ENCODE results near the gene TTC7B.
"Not testable (repeated sequence)": the region's sequence is repeated elsewhere in the genome, so short reads cannot be mapped to it uniquely, and the experiment has no call there.

Gene TTC7B

DNA sequence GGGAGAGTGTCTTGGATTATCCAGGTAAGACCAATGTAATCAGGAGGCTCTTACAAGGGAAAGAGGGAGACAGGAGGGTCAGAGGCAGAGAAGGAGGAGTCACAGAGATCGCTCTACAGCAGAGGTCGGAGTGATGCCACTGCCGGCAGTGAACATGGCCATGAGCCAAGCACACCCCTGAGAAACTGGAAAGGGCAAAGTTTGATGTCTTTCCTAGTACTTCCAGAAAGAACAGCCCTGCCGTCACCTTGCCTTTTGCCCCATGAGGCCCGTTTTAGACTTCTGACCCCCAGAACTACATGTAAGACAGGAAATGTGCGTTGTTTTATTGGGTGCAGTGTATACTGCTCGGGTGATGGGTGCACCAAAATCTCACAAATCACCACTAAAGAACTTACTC, 285.7 kb downstream of the TTC7B start:
- H3K27me3 ChIP-seq (ENCODE audit: insufficient read depth, poor library complexity, severe bottlenecking): no peaks in the 10 kb centered on the region
- ATAC-seq (ENCODE audit: low read depth) (no peak), DNase-seq (ENCODE audit: low spot score) (no peak)
- TF ChIP-seq, protein P1, sequence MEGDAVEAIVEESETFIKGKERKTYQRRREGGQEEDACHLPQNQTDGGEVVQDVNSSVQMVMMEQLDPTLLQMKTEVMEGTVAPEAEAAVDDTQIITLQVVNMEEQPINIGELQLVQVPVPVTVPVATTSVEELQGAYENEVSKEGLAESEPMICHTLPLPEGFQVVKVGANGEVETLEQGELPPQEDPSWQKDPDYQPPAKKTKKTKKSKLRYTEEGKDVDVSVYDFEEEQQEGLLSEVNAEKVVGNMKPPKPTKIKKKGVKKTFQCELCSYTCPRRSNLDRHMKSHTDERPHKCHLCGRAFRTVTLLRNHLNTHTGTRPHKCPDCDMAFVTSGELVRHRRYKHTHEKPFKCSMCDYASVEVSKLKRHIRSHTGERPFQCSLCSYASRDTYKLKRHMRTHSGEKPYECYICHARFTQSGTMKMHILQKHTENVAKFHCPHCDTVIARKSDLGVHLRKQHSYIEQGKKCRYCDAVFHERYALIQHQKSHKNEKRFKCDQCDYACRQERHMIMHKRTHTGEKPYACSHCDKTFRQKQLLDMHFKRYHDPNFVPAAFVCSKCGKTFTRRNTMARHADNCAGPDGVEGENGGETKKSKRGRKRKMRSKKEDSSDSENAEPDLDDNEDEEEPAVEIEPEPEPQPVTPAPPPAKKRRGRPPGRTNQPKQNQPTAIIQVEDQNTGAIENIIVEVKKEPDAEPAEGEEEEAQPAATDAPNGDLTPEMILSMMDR (IDR thresholded peaks at IDR 0.05; ENCODE audit: poor library complexity, severe bottlenecking): no peak
- H3K27ac ChIP-seq (ENCODE audit: poor library complexity, severe bottlenecking): no peak overlapping the region
- no peaks in the 10 kb centered on the region for H3K36me3 ChIP-seq (ENCODE audit: low read depth)
- no peak overlapping the region for H3K4me3 ChIP-seq (ENCODE audit: severe bottlenecking)
- H3K9me3 ChIP-seq (ENCODE audit: severe bottlenecking): no peaks in the 10 kb centered on the region
- no peaks in the 10 kb centered on the region for H3K4me1 ChIP-seq (ENCODE audit: insufficient read depth, poor library complexity, severe bottlenecking)

DNA sequence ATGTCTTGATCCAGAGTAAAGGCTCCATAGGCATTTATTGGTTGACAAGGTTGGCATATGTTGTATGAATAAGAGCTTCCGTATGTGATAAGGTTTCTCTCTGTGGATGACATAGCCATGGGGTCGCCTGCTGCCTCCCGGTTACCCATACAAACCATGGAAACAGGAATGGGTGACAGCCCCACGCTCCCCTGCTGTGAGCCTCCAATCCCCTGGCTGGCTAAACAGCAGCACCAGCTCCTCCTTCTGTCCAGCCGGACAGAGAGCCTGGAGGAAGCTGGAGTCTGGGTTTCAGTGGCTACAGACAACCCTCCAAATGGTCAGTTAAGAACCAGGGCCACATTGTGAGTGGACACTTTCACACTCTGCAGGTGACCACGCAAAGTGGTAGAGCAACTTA, 288.3 kb downstream of the TTC7B start:
- Histone ChIP-seq H3K27ac (ENCODE audit: poor library complexity, severe bottlenecking) (no peak overlapping the region), H3K9me3 (ENCODE audit: severe bottlenecking) (no peaks in the 10 kb centered on the region), H3K27me3 (ENCODE audit: insufficient read depth, poor library complexity, severe bottlenecking) (no peaks in the 10 kb centered on the region), H3K36me3 (ENCODE audit: low read depth) (no peaks in the 10 kb centered on the region), H3K4me3 (ENCODE audit: severe bottlenecking) (no peak overlapping the region), H3K4me1 (ENCODE audit: insufficient read depth, poor library complexity, severe bottlenecking) (no peaks in the 10 kb centered on the region)
- ATAC-seq (ENCODE audit: low read depth) (no peak), DNase-seq (ENCODE audit: low spot score) (no peak)
- TF ChIP-seq, protein P1 (IDR thresholded peaks at IDR 0.05; ENCODE audit: poor library complexity, severe bottlenecking): no peak

DNA sequence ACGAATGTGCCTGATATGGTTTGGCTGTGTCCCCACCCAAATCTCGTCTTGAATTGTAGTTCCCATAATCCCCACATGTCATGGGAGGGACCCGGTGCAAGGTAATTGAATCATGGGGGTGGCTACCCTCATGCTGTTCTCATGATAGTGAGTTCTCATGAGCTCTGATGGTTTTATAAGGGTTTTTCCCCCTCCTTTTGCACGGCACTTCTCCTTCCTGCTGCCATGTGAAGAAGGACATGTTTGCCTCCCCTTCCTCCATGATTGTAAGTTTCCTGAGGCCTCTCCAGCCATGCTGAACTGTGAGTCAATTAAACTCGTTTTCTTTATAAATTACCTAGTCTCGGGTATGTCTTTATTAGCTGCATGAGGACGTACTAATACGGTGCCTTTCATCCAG, 289.7 kb downstream of the TTC7B start:
- not testable (repeated sequence) for ATAC-seq (ENCODE audit: low read depth); H3K4me3 ChIP-seq (ENCODE audit: severe bottlenecking); H3K4me1 ChIP-seq (ENCODE audit: insufficient read depth, poor library complexity, severe bottlenecking); H3K27ac ChIP-seq (ENCODE audit: poor library complexity, severe bottlenecking); H3K27me3 ChIP-seq (ENCODE audit: insufficient read depth, poor library complexity, severe bottlenecking); H3K9me3 ChIP-seq (ENCODE audit: severe bottlenecking); DNase-seq (ENCODE audit: low spot score); H3K36me3 ChIP-seq (ENCODE audit: low read depth)

DNA sequence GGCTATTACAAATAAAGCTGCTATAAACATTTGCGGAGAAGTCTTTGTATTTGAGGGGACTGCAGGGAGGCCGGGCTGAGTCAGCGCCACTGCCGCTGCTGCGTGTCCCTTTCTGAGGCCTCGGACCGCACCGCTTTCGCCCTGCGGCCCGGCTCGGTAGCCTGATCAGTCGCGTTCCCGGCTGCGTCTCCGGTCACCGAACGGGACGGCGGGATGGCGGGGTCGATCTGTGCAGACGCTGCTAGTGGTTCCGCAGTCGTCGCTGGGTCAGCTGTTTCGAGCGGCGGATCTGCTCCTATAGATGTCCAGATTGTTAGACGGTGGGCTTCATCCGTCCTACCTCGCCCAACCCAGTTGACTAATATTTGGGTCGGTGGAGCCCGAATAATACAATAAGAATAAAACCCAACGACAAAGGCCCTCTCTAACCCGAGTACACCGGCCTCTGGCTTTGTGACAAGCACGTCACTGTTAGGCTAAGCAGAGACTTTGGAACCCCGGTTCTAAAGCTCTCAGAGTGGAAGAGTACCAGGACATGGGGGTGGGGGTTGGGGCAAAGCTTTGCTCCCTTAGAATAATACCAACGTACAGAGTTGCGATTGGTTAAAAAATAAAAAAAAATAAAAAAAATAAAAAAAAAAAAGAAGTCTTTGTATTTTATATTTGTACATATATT, 290.7 kb downstream of the TTC7B start:
- not testable (repeated sequence) for H3K36me3 ChIP-seq (ENCODE audit: low read depth); H3K4me1 ChIP-seq (ENCODE audit: insufficient read depth, poor library complexity, severe bottlenecking); H3K27ac ChIP-seq (ENCODE audit: poor library complexity, severe bottlenecking); ATAC-seq (ENCODE audit: low read depth); H3K27me3 ChIP-seq (ENCODE audit: insufficient read depth, poor library complexity, severe bottlenecking); DNase-seq (ENCODE audit: low spot score); H3K4me3 ChIP-seq (ENCODE audit: severe bottlenecking); H3K9me3 ChIP-seq (ENCODE audit: severe bottlenecking)

DNA sequence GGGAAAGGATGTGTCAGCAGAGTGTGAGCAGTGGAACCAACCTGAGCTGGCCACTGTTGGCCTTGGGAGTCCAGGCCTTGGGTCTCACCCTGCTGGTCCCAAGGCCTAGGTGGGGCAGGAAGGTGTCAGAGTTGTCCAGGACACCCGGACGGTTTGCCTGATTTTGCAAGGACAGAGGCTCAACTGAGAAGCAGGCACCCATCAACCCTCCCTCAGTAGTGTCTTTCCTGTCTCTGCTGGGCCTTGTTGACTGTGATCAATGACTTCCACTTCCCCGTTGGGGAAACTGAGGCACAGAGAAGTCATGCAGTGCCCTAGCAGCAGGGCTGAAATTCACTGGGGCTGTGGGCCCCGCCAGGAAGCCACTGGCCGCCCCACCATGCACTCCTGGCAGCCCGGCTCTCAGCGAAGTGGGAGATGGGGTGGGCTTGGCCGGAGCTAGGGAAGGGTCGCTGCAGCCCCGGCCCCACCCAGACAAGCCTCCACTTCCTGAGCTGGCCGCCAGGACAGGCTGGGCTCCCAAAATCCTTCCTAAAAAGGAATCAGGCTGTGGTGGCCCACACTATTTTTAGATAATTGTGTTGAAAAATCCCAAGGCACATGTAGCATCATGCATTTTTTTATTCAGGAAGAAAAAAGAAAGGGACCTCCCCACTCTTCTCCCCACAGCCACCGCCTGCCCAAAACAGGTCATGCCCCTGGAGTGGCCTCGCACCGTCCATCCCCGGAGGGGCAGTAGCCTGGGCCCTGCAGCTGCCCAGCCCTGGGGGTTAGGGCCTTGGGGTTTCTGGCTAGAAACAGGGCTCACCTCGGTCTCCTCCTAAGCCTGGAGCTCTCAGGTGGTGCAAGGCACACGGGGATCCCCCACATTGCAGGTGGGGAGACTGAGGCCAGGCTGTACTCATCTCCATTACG, 292.0 kb downstream of the TTC7B start:
- DNase-seq (ENCODE audit: low spot score) (no peak), ATAC-seq (ENCODE audit: low read depth) (no peak)
- H3K4me3 ChIP-seq (ENCODE audit: severe bottlenecking): no peak overlapping the region
- TF ChIP-seq, protein P1 (IDR thresholded peaks at IDR 0.05; ENCODE audit: poor library complexity, severe bottlenecking): no peak
- H3K36me3 ChIP-seq (ENCODE audit: low read depth): no peaks in the 10 kb centered on the region
- no peaks in the 10 kb centered on the region for H3K27me3 ChIP-seq (ENCODE audit: insufficient read depth, poor library complexity, severe bottlenecking)
- no peaks in the 10 kb centered on the region for H3K4me1 ChIP-seq (ENCODE audit: insufficient read depth, poor library complexity, severe bottlenecking)
- no peaks in the 10 kb centered on the region for H3K9me3 ChIP-seq (ENCODE audit: severe bottlenecking)
- no peak overlapping the region for H3K27ac ChIP-seq (ENCODE audit: poor library complexity, severe bottlenecking)

Data from RWPE2 (cell line).